DMS53 treated with DMSO at 0.1 percent for 48 hours (cell line): ENCODE data around the gene SHKBP1.

Experiments
- DNase-seq: peaks from one replicate; lab custom pipeline; 2025; ENCODE audit not compliant: unreplicated experiment; lab: John Stamatoyannopoulos, UW

Gene SHKBP1

GRCh38 chr19:40630571-40631160, 54.0 kb downstream of the SHKBP1 start:
- no peak for DNase-seq

- no peak for DNase-seq
These were observed 55.8 kb downstream of the SHKBP1 start for GRCh38 chr19:40632311-40633036.

GRCh38 chr19:40633207-40633606, 56.5 kb downstream of the SHKBP1 start:
- DNase-seq: no peak

- no peak for DNase-seq
These were observed 61.7 kb downstream of the SHKBP1 start for GRCh38 chr19:40638327-40638726.

GRCh38 chr19:40639638-40639982, 62.9 kb downstream of the SHKBP1 start:
- DNase-seq: no peak

- no peak for DNase-seq
These were observed 64.1 kb downstream of the SHKBP1 start for GRCh38 chr19:40640744-40641143.
